Measurements from ENCODE around the gene LAMA2. TPM values are rescaled to one million over a fixed set of nuclear protein-coding genes. Genes with fewer than 3 reads are reported as not detected.

The LAMA2 gene
- total RNA-seq (2016; rRNA removed; fragmentation: Illumina TruSeq; extraction: Trizol) (0.11 and 0.91 TPM in 2 replicates), polyA plus RNA-seq (2011; rRNA removed) (0.28 and 0.52 TPM in 2 replicates), polyA minus RNA-seq (2011; rRNA and poly(A)+ RNA removed; ENCODE audit: low replicate concordance) (0.14 TPM in 1 of 2 replicates, not detected in the other), Bru-seq, nascent RNA (percentile 3 among the genes with signal in this experiment), BruChase-seq, experiment 1, labeled RNA remaining after a 6-hour chase (percentile 3 among the genes with signal in this experiment), BruChase-seq, experiment 2, labeled RNA remaining after a 2-hour chase (percentile 1 among the genes with signal in this experiment)
- total RNA-seq (2016; cell fraction: cytosol; rRNA removed; fragmentation: Illumina TruSeq; extraction: Trizol; ENCODE audit: low read depth), result not detected in 2 replicates
- 0.11 and 0.18 TPM in 2 replicates for total RNA-seq (2016; cell fraction: insoluble cytoplasmic fraction; rRNA removed; fragmentation: Illumina TruSeq; extraction: Trizol)
- 0.03 and 0.96 TPM in 2 replicates for total RNA-seq (2016; cell fraction: membrane; rRNA removed; fragmentation: Illumina TruSeq; extraction: Trizol)
- total RNA-seq (2016; cell fraction: nucleus; rRNA removed; fragmentation: Illumina TruSeq; extraction: Trizol), result not detected in 2 replicates
- polyA plus RNA-seq (2011; cell fraction: cytosol; rRNA removed), result 0.17 and 0.50 TPM in 2 replicates
- not detected in 2 replicates for polyA plus RNA-seq (2011; cell fraction: nucleus; rRNA removed)
- polyA plus RNA-seq (2012), result not detected in 2 replicates
- polyA plus RNA-seq (2016; cell fraction: cytosol; fragmentation: Illumina TruSeq; extraction: Trizol; ENCODE audit: low read depth), result not detected in 2 replicates
- 0.22 and 0.36 TPM in 2 replicates for polyA plus RNA-seq (2016; cell fraction: insoluble cytoplasmic fraction; fragmentation: Illumina TruSeq; extraction: Trizol; ENCODE audit: low read depth)
- polyA plus RNA-seq (2016; cell fraction: membrane; fragmentation: Illumina TruSeq; extraction: Trizol; ENCODE audit: low read depth), result 0.12 TPM in 1 of 2 replicates, not detected in the other
- not detected in 2 replicates for polyA plus RNA-seq (2016; cell fraction: nucleus; fragmentation: Illumina TruSeq; extraction: Trizol; ENCODE audit: insufficient read depth, low read depth)
- not detected in 2 replicates for polyA minus RNA-seq (2011; cell fraction: cytosol; rRNA and poly(A)+ RNA removed)
- polyA minus RNA-seq (2011; cell fraction: nucleus; rRNA and poly(A)+ RNA removed), result not detected in 2 replicates
- long read RNA-seq, experiment 1, result 0 reads
- long read RNA-seq, experiment 2, result 0 reads

- Histone ChIP-seq H3K9me3 (ENCODE audit: low read length) (no peaks in the 10 kb centered on the region), H3K36me3 (replicated peaks in 1 of 2; ENCODE audit: control insufficient read depth in 1 of 2, insufficient read depth in 2 of 2, low read length in 2 of 2) (no peaks in the 10 kb centered on the region), H3K4me1 (ENCODE audit: insufficient read depth, low read length) (no peaks in the 10 kb centered on the region), H3K27ac (ENCODE audit: extremely low read length, insufficient read depth, low read length) (no peak within 1 kb of the TSS), H3K4me3 (replicated peaks in 1 of 3; ENCODE audit: insufficient read depth in 1 of 3, low read depth in 2 of 3, low read length in 3 of 3) (peak within 1 kb of the TSS in 1 of 3 experiments; percentile 1; a peak in 1 of 6 replicates), H4K20me1 (ENCODE audit: insufficient read depth, low read length) (no peaks in the 10 kb centered on the region), H3K27me3 (ENCODE audit: control insufficient read depth in 1 of 2, insufficient read depth in 2 of 2, low read length in 2 of 2) (peaks cover 2 to 10% of the 10 kb centered on the region in 2 experiments; a peak in 3 of 5 replicates), H2AFZ (ENCODE audit: low read length) (no peak within 1 kb of the TSS), H3K79me2 (ENCODE audit: insufficient read depth, low read length) (no peaks in the 10 kb centered on the region), H3K9ac (ENCODE audit: insufficient read depth, low read depth, low read length) (no peak within 1 kb of the TSS), H3K4me2 (ENCODE audit: low read depth, low read length) (no peak within 1 kb of the TSS)
- ChIA-PET CTCF (ENCODE audit: low intra/inter-chr PET ratio, low total read pairs) (no interaction called here), POLR2A (no interaction called here)
- in situ Hi-C loops (cut with HindIII; ENCODE audit: extremely low pct_ligation_motif_present, low pct_unique_long_range_greater_than_20kb), result no loop called here
- ATAC-seq (peak; percentile 98), DNase-seq (ENCODE audit: low spot score) (peak; percentile 7), FAIRE-seq (no peak)
- intact Hi-C loops (cut with micrococcal nuclease; ENCODE audit: unreplicated experiment), result no loop called here
- no TSS peak for BruUV-seq (replicated peaks)
- 25% methylated on average over 17 of the region's 36 CpGs for WGBS (ENCODE audit: low lambda C conversion rate)
- TF ChIP-seq, protein P1, sequence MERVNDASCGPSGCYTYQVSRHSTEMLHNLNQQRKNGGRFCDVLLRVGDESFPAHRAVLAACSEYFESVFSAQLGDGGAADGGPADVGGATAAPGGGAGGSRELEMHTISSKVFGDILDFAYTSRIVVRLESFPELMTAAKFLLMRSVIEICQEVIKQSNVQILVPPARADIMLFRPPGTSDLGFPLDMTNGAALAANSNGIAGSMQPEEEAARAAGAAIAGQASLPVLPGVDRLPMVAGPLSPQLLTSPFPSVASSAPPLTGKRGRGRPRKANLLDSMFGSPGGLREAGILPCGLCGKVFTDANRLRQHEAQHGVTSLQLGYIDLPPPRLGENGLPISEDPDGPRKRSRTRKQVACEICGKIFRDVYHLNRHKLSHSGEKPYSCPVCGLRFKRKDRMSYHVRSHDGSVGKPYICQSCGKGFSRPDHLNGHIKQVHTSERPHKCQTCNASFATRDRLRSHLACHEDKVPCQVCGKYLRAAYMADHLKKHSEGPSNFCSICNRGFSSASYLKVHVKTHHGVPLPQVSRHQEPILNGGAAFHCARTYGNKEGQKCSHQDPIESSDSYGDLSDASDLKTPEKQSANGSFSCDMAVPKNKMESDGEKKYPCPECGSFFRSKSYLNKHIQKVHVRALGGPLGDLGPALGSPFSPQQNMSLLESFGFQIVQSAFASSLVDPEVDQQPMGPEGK (CRISPR knock-in tag; IDR thresholded peaks at IDR 0.05), result peak; percentile 22; the same call in 1 of the 2 replicates
- TF ChIP-seq, protein P2, sequence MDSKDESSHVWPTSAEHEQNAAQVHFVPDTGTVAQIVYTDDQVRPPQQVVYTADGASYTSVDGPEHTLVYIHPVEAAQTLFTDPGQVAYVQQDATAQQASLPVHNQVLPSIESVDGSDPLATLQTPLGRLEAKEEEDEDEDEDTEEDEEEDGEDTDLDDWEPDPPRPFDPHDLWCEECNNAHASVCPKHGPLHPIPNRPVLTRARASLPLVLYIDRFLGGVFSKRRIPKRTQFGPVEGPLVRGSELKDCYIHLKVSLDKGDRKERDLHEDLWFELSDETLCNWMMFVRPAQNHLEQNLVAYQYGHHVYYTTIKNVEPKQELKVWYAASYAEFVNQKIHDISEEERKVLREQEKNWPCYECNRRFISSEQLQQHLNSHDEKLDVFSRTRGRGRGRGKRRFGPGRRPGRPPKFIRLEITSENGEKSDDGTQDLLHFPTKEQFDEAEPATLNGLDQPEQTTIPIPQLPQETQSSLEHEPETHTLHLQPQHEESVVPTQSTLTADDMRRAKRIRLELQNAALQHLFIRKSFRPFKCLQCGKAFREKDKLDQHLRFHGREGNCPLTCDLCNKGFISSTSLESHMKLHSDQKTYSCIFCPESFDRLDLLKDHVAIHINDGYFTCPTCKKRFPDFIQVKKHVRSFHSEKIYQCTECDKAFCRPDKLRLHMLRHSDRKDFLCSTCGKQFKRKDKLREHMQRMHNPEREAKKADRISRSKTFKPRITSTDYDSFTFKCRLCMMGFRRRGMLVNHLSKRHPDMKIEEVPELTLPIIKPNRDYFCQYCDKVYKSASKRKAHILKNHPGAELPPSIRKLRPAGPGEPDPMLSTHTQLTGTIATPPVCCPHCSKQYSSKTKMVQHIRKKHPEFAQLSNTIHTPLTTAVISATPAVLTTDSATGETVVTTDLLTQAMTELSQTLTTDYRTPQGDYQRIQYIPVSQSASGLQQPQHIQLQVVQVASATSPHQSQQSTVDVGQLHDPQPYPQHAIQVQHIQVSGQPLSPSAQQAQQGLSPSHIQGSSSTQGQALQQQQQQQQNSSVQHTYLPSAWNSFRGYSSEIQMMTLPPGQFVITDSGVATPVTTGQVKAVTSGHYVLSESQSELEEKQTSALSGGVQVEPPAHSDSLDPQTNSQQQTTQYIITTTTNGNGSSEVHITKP (CRISPR knock-in tag; IDR thresholded peaks at IDR 0.05; ENCODE audit: low read depth), result no peak
- TF ChIP-seq UBTF (CRISPR knock-in tag; IDR thresholded peaks at IDR 0.05), result peak; percentile 97
- no peak for TF ChIP-seq BRD4 (CRISPR knock-in tag; IDR thresholded peaks at IDR 0.05)
- no peak for TF ChIP-seq SALL2 (CRISPR knock-in tag; IDR thresholded peaks at IDR 0.05)
- TF ChIP-seq ERF (CRISPR knock-in tag; IDR thresholded peaks at IDR 0.05), result no peak
- no peak for TF ChIP-seq TSC22D2 (CRISPR knock-in tag; IDR thresholded peaks at IDR 0.05; ENCODE audit: borderline replicate concordance)
- peak; percentile 32; the same call in 1 of the 2 replicates for TF ChIP-seq GABPB1 (CRISPR knock-in tag; IDR thresholded peaks at IDR 0.05)
Measured at GRCh38 chr6:128882991-128883611, at the start of gene LAMA2. Gene LAMA2 (plus strand): TSS chr6:128883138. CDS start chr6:128883246, 108 bp downstream.

Data from HepG2 (cell line).